GM20000 (cell line): ENCODE measurements around the gene PPP1R9A.

Experiments used
- DNase-seq: peaks from one replicate; pipeline ENCODE4 v3.0.0; 2012; ENCODE audit warnings: low spot score
- TF ChIP-seq, protein P1 (sequence below): IDR thresholded peaks from 2 replicates; pipeline ENCODE4 v1.5.1; 2012; ENCODE audit warnings: mild to moderate bottlenecking, control low read depth; ENCODE audit errors: extremely low read depth, missing control alignments

Gene PPP1R9A

GRCh38 chr7:95056107-95056739 is 148.8 kb downstream of the PPP1R9A start:
- DNase-seq = no peak
- TF ChIP-seq, protein P1, sequence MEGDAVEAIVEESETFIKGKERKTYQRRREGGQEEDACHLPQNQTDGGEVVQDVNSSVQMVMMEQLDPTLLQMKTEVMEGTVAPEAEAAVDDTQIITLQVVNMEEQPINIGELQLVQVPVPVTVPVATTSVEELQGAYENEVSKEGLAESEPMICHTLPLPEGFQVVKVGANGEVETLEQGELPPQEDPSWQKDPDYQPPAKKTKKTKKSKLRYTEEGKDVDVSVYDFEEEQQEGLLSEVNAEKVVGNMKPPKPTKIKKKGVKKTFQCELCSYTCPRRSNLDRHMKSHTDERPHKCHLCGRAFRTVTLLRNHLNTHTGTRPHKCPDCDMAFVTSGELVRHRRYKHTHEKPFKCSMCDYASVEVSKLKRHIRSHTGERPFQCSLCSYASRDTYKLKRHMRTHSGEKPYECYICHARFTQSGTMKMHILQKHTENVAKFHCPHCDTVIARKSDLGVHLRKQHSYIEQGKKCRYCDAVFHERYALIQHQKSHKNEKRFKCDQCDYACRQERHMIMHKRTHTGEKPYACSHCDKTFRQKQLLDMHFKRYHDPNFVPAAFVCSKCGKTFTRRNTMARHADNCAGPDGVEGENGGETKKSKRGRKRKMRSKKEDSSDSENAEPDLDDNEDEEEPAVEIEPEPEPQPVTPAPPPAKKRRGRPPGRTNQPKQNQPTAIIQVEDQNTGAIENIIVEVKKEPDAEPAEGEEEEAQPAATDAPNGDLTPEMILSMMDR = no peak

DNA sequence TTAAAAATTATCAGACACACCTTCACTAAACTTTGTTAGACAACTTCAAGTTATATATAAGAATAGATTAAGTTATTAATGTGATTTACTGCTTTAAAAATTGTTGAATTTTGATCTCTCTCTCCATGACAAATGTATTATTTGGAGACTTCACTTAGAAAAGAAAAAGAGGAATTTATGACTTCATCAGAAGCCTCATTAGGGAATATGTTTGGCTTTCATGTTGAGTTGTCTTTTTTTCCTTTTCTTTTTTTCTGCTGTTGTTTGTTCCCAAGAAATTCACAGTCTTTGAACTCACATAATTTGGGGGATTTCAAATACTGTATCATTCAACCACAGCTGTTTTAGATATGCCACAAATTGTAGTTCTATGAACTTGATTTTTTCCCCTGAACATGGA is 149.5 kb downstream of the PPP1R9A start:
- TF ChIP-seq, protein P1 = no peak
- DNase-seq = no peak

DNA sequence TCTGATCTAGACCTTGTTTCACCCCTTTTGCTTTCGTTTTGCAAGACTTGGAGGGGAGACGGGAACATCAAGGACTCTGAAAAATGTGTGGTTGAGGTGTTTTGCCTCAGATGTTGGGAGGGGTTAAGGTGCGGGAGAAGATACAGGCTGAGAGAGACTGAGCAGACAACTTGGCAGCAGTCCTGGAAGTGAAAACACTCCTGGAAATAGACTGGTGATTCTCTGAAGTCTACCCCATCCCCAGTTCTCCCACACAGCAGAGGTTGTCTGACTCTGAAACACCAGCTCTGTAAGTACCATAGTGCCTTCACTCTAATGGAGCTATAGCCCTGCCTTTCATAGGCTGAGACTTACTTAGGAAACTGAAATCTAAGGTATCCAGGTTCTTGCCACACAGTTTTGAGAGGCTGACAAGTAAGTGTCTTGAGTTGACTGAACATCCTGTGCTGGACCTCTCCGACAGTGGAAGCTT is 152.5 kb downstream of the PPP1R9A start:
- TF ChIP-seq, protein P1 = no peak
- DNase-seq = no peak

DNA sequence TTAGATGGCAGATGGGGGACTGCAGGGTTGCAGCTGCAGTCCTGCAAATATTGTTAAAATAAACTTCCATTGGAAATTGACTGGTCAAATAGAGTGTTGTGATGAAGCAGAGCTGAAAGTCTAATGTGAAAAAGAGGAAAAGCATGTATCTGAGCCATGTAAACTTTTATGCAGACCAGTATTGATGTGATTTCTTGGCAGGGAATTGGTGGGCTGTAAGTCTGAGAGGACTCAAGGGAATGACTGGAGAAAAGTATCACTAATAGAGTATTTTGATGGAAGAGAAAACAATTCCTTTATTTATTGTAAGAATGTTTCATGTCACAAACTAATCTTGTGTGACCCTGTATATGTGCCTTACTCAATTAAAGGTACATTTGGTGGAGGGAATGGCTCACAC is 155.5 kb downstream of the PPP1R9A start:
- TF ChIP-seq, protein P1 = no peak

DNA sequence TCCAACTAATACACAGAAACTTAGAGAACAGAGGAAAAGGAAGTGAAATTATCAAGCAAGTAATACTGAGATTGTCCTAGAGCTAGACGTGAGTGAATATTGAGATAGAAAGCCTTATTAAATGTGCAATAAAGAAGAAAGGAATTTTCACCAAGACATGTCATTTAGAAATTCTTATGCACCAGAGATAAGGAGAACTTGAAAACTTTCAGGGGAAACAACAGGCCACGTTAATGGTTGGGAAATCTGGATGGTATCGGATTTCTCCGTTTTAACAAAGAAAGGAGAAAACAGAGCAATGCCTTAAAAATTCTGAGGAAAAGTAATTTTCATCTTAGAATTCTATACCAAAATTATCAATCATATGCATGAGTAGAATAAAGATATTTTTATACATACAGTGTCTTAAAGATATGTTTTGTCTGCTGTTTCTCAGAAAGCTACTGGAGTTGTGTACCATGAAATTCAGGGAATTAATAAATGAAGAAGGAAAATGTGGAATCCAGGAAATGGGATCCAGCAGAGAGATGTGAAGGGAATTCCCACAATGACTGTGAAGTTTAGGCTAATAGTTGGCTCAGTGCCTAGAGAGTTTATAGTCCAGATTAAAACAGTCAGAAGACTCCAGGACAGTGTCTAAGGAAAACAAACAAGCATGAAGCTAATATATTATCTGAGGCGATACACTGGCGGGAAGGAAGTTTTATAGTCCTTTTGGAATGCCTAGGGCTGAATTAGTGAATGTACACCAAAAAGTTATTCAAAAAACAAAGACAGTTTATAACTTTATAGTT is 159.5 kb downstream of the PPP1R9A start:
- no peak for DNase-seq
- TF ChIP-seq, protein P1 = no peak

More for the DNA sequence above, 155.5 kb downstream of the PPP1R9A start:
- DNase-seq = no peak

DNA sequence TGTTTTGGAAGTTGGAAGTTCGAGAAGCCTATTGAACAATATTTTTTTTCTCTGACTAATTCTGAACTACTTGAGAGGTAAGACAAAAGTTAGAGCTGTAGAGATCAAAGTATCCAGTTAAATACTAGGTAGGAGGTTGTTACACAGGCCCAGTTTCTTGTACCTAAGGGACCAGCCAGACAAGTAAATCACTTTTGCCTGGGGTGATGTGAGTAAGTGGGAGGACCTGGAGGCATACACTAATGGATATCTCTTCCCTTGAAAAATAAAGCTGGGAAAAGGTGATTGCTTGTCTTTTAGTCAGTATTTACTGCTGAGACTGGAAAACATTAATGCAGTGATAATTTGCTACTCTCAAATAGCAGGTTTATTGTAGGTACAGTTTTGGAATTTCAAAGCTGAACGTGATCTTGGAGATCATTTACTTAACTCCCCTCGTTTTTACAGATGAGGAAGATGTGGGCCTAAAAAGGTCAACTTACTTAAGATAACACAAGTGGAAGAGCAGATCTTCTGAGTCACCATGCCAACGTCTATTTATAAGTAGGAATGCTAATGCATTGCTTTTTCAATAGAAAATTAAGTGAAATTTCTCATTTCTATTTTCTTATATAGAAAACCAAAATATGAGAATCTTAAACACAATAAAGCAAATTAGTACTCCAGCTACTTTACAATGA is 181.3 kb downstream of the PPP1R9A start:
- TF ChIP-seq, protein P1 = no peak
- DNase-seq = no peak
